Activated CD8-positive, alpha-beta T cell treated with anti-CD3 and anti-CD28 coated beads for 36 hours (primary cell): Measurements from ENCODE around the gene HYI. TPM values are rescaled to one million over a fixed set of nuclear protein-coding genes. Genes with fewer than 3 reads are reported as not detected.

Experiments
- ATAC-seq: fragments of 200-7000 bp; cut with Tn5 transposase; one replicate; pipeline ENCODE4 v1.10.0; 2021; ENCODE audit warnings: mild to moderate bottlenecking, moderate library complexity
- CTCF ChIA-PET: fragments of 350-600 bp; sonication (Branson Sonifier 250); formaldehyde crosslinking; loops from one replicate; lab custom pipeline; 2021; ENCODE audit warnings: antibody characterized with exemption; lab: Charles Lee
- POLR2A ChIA-PET: fragments of 350-600 bp; sonication (Branson Sonifier 250); formaldehyde crosslinking; loops from one replicate; lab custom pipeline; 2021; ENCODE audit warnings: antibody characterized with exemption; lab: Charles Lee
- DNase-seq: peaks from one replicate; pipeline ENCODE4 v3.0.0-alpha.2; 2020
- H3K27ac Mint-ChIP-seq: one replicate; pipeline ENCODE4 v1.8.0; 2021; ENCODE audit warnings: mild to moderate bottlenecking, mixed read lengths
- H3K27me3 Mint-ChIP-seq: one replicate; pipeline ENCODE4 v1.8.0; 2021; ENCODE audit warnings: mixed read lengths
- H3K36me3 Mint-ChIP-seq: one replicate; pipeline ENCODE4 v1.8.0; 2021; ENCODE audit warnings: low read depth, mixed read lengths
- H3K4me1 Mint-ChIP-seq: one replicate; pipeline ENCODE4 v1.8.0; 2021; ENCODE audit warnings: low read depth, mixed read lengths
- H3K4me3 Mint-ChIP-seq: one replicate; pipeline ENCODE4 v1.8.0; 2021; ENCODE audit warnings: mild to moderate bottlenecking, moderate library complexity, mixed read lengths
- H3K9me3 Mint-ChIP-seq: one replicate; pipeline ENCODE4 v1.8.0; 2021; ENCODE audit warnings: mixed read lengths
- CTCF ChIP-seq: fragments of 200-600 bp; IDR thresholded peaks from one replicate; pipeline ENCODE4 v1.8.0; 2022; ENCODE audit warnings: antibody characterized with exemption, mild to moderate bottlenecking
- intact Hi-C: fragments of 100-400 bp; cut with micrococcal nuclease; formaldehyde crosslinking; loops from one replicate; pipeline ENCODE4 v1.10.0; 2022
- microRNA-seq: library from miRNA; unstranded; fragments of <30 nt; microRNA quantifications from one replicate; pipeline ENCODE4 v1.2.0, GENCODE V29; 2022; ENCODE audit warnings: borderline microRNAs expressed, borderline replicate concordance
- total RNA-seq, 2 experiments: library from RNA; stranded (reverse); gene quantifications; one replicate each; pipeline ENCODE4 v1.2.3, GENCODE V29; 2021

The HYI gene
- total RNA-seq, 2 experiments from 2014 or later: 4.1 to 5.6 TPM

- CTCF ChIA-PET: no interaction called here
- H3K27ac Mint-ChIP-seq: no peak overlapping the region
- ATAC-seq: no peak
These were observed 49.4 kb downstream of the HYI start for GRCh38 chr1:43404353-43404752.

GRCh38 chr1:43402089-43402865 lies 51.5 kb downstream of the HYI start:
- intact Hi-C loops: no loop called here
- no peak for TF ChIP-seq CTCF
- Mint-ChIP-seq H3K27ac (no peak overlapping the region), H3K4me3 (no peak overlapping the region), H3K9me3 (no peaks in the 10 kb centered on the region), H3K27me3 (no peaks in the 10 kb centered on the region), H3K4me1 (peaks cover 12% of the 10 kb centered on the region), H3K36me3 (peaks cover 26% of the 10 kb centered on the region)
- DNase-seq: no peak
- CTCF ChIA-PET: no interaction called here
- POLR2A ChIA-PET: no interaction called here
- ATAC-seq: no peak

More at GRCh38 chr1:43404353-43404752, 49.4 kb downstream of the HYI start:
- H3K4me1 Mint-ChIP-seq: peaks cover 8% of the 10 kb centered on the region
- no peak for TF ChIP-seq CTCF
- no peaks in the 10 kb centered on the region for H3K27me3 Mint-ChIP-seq
- no peak for DNase-seq
- H3K4me3 Mint-ChIP-seq: no peak overlapping the region
- H3K9me3 Mint-ChIP-seq: no peaks in the 10 kb centered on the region
- POLR2A ChIA-PET: interaction anchor here (1.1 kb wide), 1 partner anchor 8 kb away, joined by 4 read pairs; no protein-coding TSS in a partner anchor
- peaks cover 26% of the 10 kb centered on the region for H3K36me3 Mint-ChIP-seq
- intact Hi-C loops: no loop called here

Small RNA genes lying within 50 kb of the gene (microRNA-seq; reads per million reads assigned to microRNA genes)
- gene MIR6735: 2.7 reads per million

Other genes with a start within 250 kb of the HYI start
- gene TMEM125, start 183.9 kb downstream of the HYI start, total RNA-seq: under 1 TPM in 1 of 2 experiments, not detected in 1; 0.81 TPM
- not detected for gene C1orf210, start 168.3 kb downstream of the HYI start, total RNA-seq
- gene TIE1, start 152.9 kb downstream of the HYI start, total RNA-seq: under 1 TPM in 1 of 2 experiments, not detected in 1; 0.25 TPM
- not detected for gene MPL, start 116.1 kb downstream of the HYI start, total RNA-seq
- 100 to 1,000 TPM; 160 to 167 TPM for gene CDC20, start 95.0 kb downstream of the HYI start, total RNA-seq
- 10 to 100 TPM; 45.4 to 49.2 TPM for gene ELOVL1, start 85.9 kb downstream of the HYI start, total RNA-seq
- gene MED8, start 64.1 kb downstream of the HYI start, total RNA-seq: 10 to 100 TPM; 33.5 to 34.5 TPM
- gene SZT2, start 64.0 kb downstream of the HYI start, total RNA-seq: 10 to 100 TPM; 30.1 to 33.3 TPM
- 1 to 10 TPM; 3.8 to 4.5 TPM for gene PTPRF, start 77.0 kb upstream of the HYI start, total RNA-seq
- gene KDM4A, start 196.2 kb upstream of the HYI start, total RNA-seq: 10 to 100 TPM; 31.0 to 34.0 TPM